Choroid plexus epithelial cell (primary cell): ENCODE measurements around the gene ADISSP.

Experiments
- DNase-seq: peaks from one replicate; pipeline ENCODE4 v3.0.0-alpha.2; 2010; ENCODE audit warnings: low read depth
- H3K4me3 ChIP-seq: 2 replicates; pipeline ENCODE4 v1.5.1; 2011; ENCODE audit warnings: low read depth, mild to moderate bottlenecking, control low read depth, low read length, moderate library complexity
- CTCF ChIP-seq: conservative IDR thresholded peaks from 2 replicates; pipeline ENCODE4 v1.5.1; 2011; ENCODE audit warnings: low read depth, mild to moderate bottlenecking, control low read depth, inconsistent platforms, low read length, moderate library complexity

ADISSP gene

DNA sequence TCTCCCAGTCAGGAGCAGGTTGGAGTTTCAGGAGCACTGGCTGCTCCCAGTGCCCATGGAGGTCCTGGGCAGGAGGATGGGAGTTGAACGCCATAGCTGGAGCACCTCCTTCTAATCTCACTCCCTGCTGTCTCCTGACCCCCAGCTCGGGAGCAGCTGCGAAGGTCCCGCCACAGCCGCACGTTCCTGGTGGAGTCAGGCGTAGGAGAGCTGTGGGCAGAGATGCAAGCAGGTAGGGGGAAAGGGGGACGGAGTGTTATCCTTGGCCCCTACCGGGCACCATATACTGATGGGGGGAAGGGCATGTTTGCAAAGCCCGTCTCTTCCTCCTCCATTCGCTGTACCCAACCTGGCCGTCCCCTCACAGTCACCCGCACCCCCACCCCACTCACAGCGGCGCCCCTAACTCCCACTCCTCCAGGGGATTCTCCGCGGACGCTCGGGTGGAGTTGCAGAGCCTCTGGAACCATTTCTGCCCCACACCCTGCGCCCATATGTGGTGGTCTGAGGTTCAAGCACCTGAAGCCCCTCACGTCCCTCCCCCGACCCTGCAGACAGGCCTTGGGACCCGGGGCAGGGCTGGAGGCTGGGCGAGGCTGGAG, 18.4 kb downstream of the ADISSP start:
- no peak for TF ChIP-seq CTCF
- no peak overlapping the region for H3K4me3 ChIP-seq
- DNase-seq: no peak

- TF ChIP-seq CTCF: no peak
- H3K4me3 ChIP-seq: no peak overlapping the region
- no peak for DNase-seq
Observed at GRCh38 chr20:3748073-3748472, 19.5 kb downstream of the ADISSP start.

DNA sequence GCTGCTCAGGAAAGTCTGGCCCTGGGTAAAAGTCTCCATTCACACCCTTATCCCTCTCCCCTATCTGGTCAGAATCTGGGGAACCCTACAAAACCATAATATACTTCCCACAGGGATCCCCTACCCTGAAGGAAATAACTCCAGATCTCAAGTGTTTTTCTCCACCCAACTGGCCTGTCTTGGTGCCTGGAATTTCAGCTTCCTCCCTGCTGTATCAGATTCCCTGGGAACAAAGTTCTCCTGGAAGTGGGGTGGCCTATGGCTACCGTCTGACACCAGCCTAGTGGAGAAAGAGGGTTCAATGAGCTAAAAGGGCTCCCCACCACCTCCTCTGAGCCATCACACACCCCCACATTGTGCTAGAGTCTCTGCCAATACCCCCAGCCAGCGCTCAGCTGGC, 20.1 kb downstream of the ADISSP start:
- DNase-seq: no peak
- H3K4me3 ChIP-seq: no peak overlapping the region
- TF ChIP-seq CTCF: no peak

DNA sequence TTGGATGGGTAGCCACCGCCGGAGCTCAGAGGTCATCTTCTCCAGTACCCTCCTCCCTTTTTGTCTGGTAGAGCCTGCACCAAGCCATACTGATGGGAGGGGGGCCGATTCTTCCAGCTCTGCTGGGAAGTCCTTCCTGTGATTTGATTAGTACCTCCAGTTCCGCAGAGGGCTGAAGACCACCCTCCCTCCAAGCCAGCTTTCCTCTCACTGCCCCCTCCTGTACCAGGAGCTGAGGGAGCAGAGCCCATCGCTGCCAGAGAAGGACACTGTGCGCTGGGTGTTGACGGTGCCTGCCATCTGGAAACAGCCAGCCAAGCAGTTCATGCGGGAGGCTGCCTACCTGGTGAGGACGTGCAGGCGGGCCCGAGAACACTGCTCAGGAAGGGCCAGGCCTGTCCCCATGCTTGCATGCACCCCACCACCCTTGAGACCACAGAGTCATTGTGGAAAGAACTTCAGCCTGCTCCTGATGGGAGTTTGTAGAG, 21.8 kb downstream of the ADISSP start:
- H3K4me3 ChIP-seq: no peak overlapping the region
- DNase-seq: no peak
- TF ChIP-seq CTCF: no peak

DNA sequence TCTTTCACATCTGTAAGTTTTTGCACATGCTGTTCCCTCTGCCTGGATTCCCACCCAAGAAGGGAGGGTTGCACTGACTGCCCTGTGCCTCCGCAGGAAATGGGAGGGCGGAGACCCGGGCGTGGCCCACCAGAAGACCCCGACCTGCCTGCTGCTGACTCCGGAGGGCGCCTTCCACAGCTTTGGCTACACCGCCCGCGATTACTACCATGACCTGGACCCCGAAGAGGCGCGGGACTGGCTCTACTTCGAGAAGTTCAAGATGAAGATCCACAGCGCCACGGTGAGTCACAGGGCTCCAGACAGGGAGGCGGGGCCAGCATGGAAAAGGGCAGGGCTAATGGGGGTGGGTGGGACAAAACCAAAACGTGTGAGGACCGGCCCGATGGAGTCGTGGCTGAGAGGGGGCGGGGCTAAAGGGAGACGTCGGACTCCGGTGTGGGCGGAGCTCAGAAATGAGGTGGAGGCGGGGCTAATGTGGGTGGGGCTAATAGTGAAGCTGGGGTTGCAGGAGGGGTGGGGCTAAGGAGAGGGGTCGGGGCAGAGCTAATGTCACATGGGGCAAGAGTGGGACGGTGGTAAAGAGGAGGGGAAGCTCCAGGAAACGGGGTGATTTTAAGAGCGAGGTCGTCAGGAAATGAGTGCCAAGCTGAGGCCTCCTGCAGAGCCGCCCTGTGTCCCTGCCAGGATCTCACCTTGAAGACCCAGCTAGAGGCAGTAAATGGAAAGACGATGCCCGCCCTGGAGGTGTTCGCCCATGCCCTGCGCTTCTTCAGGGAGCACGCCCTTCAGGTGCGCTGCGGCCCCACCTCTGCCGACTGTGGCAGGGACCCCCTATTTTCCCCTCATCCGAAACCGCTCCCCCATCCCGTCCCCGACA, 22.5 kb downstream of the ADISSP start:
- no peak overlapping the region for H3K4me3 ChIP-seq
- peak; percentile 32 for DNase-seq
- no peak for TF ChIP-seq CTCF

DNA sequence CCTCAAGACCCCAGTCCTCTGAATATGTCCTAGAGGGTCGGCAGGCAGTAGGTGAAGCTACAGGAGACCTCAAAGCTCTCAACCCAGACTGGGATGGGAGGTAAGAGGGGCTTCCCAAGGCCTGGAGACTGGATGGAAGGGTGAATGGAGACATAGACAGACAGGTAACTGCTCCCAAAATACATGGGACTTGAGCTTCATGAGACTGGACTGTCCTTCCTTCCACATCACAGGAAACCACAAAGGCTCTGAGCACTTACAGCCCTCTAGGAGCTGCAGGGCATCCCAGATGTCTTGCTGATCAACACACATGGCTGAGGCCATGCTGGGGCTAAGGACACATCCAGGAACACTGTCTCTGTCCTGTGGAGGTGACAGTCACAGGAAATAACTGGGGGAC, 23.5 kb downstream of the ADISSP start:
- H3K4me3 ChIP-seq: no peak overlapping the region
- DNase-seq: no peak
- TF ChIP-seq CTCF: no peak

DNA sequence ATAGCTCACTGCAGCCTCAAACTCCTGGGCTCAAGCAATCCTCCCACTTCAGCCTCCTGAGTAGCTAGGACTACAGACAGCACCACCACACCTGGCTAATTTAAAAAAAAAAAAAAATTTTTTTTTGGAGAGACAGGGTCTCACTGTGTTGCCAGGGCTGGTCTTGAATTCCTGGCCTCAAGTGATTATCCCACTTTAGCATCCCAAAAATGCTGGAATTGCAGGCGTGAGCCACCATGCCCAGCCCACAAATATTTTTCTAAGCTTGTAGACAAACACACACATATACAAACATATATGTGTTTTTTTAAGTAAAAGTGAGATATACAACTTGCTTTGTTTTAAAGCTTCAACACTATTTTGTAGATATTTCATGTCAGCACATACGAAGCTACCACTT, 24.3 kb downstream of the ADISSP start:
- no peak for DNase-seq
- no peak overlapping the region for H3K4me3 ChIP-seq
- TF ChIP-seq CTCF: no peak
